NCI-H510A (cell line): ENCODE measurements around the gene HUNK.

ENCODE experiments used
- DNase-seq: peaks from one replicate; lab custom pipeline; 2025; lab: John Stamatoyannopoulos, UW

The HUNK gene

DNA sequence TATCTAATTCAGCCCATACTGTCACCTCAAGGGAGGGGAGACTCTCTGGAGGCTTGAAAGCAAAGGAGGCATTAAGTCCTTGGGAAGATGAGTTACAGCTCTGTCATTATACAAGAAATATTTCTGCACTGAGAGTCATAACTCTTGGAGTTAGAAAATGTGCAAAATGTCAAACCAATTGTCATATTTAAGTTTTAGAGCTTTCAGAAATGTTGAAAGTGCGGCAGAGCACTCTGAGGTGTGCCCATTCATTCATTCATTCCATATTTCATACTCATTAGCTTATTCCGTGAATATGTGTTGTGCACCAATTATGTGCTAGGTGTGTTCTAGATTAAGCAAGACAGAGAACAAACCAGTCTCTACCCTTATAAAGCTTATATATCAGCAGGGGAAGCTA, 87.1 kb downstream of the HUNK start:
- DNase-seq = no peak

DNA sequence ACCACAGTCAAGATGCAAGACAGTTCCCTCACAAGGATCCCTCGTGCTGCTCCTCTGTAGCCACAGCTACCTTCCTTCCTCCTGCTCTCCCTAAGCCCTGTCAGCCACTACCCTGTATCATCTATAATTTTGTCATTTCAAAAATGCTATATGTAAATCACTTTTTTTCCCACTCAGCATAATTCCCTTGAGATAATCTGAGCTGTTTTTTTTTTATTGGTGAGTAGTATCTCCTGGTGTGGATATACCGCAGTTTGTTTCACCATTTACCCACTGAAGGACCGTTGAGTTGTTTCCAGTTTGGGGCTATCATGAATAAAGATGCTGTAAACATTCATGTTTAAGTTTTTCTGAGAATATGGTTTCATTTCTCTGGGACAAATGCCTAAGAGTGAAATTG, 88.2 kb downstream of the HUNK start:
- no peak for DNase-seq

DNA sequence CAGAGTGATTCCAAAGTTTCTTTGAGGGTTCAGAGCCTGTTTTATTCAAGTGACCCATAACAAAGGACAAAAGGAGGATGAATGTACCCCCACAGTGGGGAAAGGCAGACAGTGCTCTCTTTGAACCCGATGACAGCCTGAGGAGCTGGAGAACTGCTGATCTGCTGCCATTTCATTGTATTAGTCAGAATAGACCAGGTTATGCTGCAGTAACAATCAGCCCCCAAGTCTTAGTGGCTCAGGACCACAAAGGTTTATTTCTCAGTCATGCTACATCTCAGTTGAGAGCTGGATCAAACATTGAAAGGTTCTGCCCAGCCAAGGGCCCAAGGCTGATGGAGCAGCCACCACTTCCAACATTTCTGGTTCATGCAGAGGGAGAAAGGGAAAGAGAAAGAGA, 88.9 kb downstream of the HUNK start:
- DNase-seq = no peak

DNA sequence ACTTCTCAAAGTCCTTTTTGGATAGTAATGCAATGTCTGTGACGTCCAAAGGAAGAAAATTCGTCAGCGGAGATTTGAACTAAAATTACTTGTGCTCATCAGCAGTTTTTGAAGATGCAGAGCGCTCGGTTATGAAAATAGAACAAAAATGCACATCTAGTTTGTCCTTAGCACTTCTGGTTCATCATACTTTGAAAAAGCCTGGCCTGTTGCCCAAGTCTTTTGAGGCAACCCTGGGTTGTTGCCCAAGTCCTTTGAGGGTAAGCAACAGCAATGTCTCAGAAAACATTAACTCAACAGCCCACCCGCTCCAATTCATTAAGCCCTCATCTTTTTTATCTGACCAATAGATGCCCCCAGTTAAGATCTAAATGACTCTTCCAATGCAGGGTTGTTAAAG, 91.9 kb downstream of the HUNK start:
- DNase-seq = no peak

DNA sequence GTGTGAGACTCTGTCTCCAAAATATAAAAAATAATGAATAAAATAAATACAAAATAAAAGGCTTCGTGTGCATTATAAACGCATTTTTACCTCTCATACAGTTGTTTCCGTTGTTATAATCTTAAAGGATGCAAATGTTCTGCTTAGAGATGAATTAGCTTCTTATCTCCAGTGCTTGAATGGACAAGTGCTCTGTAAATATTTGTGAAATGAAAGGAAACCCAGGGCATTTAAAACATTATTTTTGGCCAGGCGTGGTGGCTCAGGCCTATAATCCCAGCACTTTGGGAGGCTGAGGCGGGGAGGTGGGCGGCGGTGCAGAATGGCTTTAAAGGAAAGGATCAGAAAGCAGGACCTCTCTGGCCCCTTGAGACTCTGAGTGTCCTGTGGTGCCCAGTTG, 94.5 kb downstream of the HUNK start:
- no peak for DNase-seq

DNA sequence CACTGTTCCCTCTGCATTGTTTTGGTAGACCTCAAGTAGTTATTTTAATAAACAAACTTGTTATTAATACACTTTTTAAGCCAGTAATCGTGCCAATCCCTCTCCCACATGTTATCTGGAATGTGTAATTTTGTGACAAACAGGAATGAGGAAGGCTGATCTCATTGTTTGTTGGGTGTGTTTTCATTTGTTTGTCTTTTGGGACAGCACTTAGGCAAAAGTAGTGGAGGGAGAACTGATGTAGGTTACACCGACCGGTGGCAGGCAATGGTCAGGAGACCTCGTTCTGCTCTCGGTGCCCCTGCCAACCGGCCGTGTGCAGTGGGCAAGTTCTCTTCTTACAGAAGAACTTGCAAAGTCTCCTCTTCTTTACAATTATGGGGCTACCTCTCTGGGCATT, 99.8 kb downstream of the HUNK start:
- no peak for DNase-seq

DNA sequence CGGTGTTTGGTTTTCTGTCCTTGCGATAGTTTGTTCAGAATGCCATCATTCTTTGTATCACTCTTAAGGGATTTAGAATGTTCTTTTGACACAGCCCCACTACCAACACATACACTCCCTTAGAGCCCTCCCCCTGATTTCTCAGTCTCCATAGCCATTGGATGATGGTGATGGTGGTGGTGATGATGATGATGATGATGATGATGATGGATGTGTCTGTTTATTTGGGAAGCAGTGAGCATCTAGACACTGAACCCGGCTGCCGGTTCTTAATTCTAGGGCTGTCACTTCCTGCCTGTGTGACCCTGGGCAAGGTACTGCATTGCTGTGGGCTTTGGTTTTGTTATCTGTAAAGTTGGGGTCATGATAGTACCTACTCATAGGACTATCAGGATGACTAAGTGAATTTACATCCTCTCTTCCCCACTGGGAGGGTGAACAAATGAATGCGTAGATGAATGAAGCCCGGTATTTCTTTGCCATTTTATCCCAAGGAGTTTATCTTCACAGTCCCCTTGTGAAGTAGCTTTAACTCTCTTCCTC, 100.7 kb downstream of the HUNK start:
- no peak for DNase-seq

DNA sequence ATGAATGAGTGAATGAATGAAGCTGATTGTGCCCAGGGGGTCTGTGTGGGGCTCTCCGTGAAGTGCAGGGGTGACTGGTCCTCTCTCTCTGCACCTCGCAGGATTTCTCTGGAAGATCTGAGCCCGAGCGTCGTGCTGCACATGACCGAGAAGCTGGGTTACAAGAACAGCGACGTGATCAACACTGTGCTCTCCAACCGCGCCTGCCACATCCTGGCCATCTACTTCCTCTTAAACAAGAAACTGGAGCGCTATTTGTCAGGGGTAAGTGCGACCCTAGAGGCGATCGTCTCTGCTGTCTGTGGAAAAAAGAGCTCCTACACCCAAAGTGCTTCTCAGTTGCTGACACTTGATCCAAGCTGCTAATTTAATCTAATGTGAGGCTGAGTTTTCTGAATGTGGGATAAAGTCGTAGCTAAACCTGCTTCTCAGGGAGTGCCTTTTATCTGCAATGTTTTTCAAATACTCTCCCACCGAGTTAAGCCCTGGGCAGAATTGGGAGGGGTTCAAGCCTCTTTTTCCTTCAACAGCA, 101.7 kb downstream of the HUNK start:
- DNase-seq = no peak

DNA sequence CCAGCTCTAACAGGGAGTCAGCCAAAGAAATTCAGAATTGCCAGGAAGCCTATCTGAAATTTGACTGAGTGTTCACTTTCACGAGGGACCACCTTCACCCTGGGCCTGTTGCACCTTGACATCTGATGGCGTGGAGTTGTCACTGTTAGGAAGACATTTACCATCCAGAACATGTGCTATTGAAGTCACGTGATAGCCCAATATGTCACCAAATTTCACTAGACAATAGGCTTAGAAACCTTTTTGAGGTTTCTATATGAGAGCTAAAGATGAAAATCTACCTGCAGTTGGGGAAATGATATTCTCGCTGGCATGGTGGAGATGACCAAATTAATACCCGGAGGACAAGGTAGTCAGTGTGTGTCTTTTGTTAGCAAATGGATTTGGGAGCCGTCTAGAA, 102.7 kb downstream of the HUNK start:
- DNase-seq = no peak

DNA sequence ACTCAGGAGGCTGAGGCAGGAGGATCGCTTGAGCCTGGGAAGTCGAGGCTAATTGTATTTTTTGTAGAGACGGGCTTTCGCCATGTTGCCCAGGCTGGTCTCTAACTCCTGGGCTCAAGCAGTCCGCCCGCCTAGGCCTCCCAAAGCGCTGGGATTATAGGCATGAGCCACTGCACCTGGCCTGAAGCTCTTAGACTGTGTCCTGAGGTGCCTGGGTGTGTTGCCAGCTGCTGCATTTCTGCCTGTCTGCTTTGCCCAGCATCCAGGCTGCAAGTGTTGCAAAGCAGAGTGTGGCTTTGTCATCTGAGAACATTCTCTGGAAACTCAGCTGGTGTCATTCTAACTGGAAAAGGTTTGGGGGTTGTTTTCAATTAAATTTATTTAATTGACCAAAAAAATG, 105.0 kb downstream of the HUNK start:
- no peak for DNase-seq

DNA sequence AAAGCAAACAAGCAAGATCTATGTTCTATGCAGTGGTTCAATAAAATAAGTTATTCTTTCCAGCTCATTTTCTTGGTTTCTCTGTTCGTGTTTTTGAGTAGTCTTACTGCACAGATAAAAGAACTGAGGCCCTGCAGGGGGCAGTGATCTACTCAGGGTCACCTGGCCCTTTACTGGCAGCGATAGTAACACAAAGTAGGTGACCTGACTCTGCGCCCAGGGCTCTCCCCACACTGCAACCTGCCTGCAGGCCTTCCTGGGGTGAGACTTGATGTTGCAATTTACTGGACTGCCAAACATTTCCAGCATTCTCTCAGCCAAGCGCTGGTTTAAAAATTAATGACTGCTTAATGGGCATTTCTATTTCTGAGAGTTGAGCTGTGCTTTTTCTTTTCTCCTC, 110.3 kb downstream of the HUNK start:
- no peak for DNase-seq

DNA sequence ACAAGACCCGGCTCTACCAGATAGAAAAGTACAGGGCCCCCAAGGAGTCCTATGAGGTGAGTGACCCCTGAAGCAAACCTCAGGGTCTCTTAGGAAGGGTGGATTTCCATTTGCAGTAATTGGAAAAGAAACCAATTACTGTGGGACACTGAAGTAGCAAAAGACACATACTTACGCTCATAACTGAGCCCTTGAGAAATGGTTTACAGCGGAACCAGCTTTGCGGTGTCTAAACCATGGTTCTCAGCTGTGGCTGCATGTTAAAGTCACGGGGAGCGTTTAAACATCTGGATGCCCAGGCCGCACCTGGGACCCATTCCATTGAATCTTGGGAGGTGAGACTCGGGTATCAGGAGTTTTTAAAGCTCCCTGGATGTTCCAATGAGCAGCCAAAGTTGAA, 110.7 kb downstream of the HUNK start:
- no peak for DNase-seq

DNA sequence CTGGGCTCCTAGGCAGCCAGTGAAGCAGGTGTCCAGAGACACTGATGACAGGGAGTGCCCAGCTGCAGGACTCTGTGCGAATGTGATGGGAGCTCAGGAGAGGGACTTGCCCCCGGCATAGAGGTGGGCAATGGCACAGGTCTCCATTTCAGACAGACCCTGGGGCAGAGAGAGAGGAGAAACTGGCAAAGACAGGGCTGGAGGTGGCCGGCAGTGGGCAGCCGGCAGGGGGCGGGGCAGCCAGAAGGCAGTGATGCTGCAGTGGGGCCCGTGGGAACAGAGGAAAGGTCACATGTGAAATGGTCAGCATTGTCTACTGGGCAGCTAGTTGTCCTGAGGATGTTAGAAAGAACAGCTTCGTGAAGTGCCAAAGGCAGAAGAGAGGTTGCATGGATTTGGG, 112.6 kb downstream of the HUNK start:
- no peak for DNase-seq

DNA sequence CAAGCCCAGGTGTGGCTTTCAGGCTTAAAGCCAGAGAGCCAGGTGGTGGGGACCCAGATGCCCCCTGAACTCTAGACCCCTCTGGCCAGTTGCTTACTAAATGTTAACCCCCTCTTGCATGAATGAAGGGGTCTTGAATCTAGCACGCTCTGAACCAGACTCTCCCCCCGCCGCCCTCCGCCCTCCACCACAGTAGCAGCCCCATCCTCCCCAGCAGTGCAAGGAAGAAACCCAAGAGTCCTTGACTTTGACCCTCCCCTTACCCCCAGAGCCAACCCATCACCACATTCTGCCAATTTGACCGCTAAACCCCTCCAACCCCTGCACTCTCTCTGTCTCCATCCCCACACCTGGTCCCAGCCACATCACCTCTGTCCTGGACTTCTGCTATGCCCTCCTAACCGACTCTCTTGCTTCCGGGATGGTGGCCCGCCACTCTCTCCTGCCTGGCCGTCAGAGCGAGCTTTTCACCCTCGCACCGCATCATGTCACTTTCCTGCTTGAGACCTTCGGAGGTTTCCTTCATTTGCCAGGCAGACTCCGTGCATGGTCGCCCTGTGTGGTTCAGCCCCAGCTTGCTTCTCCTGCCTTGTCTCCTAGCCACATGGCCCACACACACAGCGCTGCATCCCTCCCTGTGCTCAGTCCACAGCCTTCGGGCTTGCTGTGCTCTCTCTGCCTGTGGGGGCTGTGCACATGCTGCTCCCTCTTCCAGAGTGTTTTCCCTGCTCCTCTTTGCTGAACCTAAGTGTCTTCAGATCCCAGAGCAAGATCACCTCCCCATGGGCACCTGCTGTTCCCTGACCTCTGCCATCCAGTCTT, 113.4 kb downstream of the HUNK start:
- DNase-seq = no peak

DNA sequence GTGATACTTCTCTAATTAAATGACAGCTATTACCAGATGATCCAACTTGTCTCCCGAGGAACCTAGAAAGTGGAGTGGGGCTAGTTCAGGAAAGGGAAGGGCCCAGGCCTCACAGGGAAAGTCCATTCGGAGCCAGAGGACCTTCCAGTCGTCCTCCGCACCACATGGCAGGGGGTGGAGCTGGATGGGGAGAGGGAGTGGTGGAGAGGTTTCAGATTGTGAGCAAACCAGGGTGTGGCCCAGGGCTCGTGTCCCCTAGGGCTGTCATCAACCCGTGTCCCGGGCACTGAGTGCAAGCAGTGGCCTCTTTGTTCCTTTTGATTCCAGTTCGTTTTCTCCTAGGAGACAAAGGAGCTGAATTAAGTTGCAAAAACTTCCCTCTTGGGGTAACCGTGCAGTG, 114.9 kb downstream of the HUNK start:
- no peak for DNase-seq

DNA sequence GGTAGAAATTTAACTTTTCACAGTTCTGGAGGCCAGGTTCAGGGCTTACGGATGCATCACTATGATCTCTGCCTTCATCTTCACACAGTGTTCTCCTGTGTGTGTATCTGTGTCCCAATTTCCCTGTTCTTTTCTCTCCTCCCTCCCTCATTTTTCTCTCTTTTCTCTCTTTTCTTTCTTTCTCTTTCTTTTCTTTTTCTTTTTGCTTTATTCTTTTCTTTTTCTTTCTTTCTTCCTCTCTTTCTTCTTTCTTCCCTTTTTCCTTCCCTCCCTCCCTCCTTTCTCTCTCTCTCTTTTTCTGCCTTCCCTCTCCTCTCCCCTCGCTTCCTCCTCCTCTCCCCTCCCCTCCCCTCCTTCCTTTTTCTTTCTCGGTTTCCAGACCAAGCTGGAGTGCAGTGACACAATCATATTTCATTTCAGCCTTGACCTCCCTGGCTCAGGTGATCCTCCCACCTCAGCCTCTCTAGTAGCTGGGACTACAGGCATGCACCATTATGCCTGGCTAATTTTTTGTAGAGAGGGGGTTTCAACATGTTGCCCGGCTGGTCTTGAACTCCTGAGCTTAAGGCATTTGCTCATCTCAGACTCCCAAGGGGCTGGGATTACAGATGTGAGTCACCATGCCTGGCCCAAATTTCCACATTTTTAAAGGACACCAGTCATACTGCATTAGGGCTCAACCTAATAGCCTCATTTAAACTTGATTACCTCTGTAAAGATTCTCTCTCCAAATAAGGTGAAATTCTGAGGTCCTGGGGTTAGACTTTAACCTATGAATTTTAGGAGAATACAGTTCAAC, 115.9 kb downstream of the HUNK start:
- DNase-seq = no peak

DNA sequence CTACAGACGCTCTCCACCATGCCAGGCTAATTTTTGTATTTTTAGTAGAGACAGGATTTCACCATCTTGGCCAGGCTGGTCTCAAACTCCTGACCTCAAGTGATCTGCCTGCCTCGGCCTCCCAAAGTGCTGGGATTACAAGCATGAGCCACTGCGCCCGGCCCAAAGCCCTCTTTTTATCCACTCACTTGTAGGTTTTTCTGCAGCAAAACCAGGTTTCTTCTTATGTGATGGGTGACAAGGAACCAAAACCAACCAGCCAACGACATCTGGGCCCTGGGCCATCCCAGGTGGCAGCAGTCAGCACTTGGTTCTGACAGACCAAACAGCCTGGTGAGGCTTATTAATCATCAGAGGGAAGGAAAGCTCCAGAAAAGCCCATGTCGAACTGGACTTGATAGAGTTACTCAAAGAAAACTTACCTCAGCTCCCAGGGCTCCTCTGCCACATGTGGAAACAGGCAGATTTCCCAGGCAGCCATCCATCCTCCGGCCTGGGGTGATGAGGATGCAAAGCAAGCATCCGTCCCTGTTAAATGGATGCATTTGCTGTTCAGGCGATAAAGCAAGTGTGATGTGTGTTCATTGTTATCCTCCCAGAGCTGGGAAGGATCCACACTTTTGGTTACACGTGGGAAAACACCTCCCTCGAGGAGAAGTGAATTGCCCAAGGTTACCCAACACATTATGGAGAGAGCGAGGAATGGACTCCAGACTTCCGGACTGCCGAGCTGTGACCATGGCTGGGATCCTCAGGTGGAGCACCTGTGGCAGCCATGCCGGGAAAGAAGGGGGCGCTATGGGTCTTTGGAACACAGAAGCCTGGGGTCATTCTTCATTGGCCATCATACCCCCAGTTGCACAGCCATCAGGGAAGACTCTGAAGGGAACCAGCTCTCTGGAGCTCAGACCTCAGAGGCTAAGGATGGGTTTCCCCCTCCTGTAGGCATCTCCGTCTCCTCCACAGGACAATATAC, 118.8 kb downstream of the HUNK start:
- DNase-seq = no peak

DNA sequence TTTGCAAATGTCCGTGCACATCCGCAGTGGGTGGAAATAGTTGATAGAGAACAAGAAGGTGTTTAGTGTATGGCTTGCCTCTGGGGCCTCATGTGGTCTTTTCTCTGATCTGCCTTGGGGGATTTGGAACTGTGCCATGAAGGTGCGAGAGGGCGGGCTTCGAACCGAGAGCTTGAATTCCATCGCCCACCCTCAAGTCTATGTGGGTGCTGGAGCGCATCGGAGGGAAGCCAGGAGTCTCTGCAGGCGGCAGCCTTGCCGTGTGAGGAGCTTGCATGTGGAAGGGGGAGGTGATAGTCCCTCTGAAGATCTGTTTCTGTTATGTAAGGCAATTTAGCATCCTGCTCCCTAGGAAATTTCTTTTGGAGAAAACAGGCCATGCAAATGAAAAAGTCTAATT, 119.6 kb downstream of the HUNK start:
- no peak for DNase-seq

DNA sequence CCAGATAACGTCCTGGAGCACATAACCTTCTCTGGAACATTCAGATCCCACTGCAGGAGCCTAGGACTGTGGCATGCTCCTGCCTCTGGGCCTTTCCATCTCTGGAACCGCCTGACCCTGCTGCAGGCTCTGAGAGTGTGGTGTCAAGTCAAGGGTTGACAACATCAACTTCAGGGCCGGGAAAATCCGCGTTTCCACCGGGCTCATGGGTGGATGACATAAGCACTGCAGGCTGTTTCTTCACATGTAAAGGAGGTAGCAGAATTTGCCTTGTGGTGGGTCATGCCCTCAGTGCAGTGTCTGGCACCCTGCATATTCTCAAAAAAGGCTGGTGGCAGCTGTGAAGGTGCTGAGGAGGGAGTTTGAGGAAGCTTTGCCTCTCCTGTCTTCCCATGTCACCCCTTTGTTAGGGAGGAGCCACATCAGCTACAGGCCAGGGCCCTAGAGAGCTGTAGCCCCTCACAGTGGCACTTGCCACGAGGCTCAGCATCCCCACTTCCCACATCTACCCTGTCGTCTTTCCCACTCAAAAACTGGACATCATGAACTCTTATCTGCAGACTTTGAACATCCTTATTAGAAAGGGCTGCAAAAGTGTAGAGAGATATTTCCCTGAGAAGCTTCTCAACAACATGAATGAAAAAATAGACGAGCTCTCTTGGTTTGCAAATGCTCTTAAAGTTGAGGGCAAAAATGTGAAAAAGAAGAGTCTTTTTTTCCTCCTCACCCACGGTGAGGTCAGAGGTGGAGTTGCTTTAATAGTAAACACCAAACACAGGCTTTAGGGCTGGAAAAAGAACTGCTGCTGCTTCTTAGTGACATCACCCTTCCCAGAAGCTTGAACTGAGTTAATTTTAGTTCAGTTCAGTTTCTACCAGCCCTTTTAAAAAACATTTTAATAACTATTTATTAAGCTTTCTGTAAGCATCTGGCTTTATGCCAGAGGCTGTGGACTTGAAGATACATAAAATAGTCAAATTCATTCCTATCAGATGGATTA, 121.3 kb downstream of the HUNK start:
- no peak for DNase-seq

DNA sequence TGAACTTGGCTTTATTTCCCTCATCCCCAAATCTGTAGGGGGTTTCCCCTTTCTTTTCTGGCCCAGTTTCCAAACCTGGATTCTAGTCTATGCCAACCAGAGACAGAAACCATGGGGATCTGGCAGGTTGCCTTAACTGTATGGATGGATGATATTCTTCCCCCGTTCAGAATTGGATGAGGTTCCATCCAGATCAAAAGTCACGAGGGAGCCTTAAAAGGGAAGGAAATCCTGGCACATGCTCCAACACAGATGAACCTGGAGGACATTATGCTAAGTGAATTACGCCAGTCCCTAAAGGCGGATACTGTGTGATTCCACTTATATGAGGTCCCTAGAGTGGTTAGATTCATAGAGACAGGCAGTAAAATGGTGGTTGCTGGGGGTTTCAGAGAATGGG, 124.4 kb downstream of the HUNK start:
- no peak for DNase-seq
